Measurements from ENCODE around the gene PDGFRB. TPM values are rescaled to one million over a fixed set of nuclear protein-coding genes. Genes with fewer than 3 reads are reported as not detected.

The PDGFRB gene
- total and polyA plus RNA-seq, 2 of the 4 experiments (the other 2 are of a cell fraction) = 108 to 124 TPM

- Histone ChIP-seq H3K27me3 (ENCODE audit: control insufficient read depth, insufficient read depth, low read length) (no peaks in the 10 kb centered on the region), H4K8ac (ENCODE audit: low read depth in 2 of 2, low read length in 2 of 2) (peak overlapping the region; percentile 68 to 81; a peak in 3 of 4 replicates), H2BK15ac (ENCODE audit: low read depth, low read length) (peak overlapping the region; percentile 41; the same call in 2 of the 3 replicates), H2BK5ac (ENCODE audit: low read depth, low read length, poor library complexity, severe bottlenecking) (peak overlapping the region; percentile 14), H2BK20ac (ENCODE audit: low read depth, low read length) (peak overlapping the region; percentile 87), H3K18ac (ENCODE audit: low read depth, low read length) (no peak overlapping the region), H3K27ac (ENCODE audit: insufficient read depth, low read length) (no peak overlapping the region), H4K5ac (ENCODE audit: low read depth, low read length) (peak overlapping the region; percentile 6; the same call in 1 of the 2 replicates), H3K4me2 (ENCODE audit: low read depth, low read length) (no peak overlapping the region), H3K36me3 (ENCODE audit: control insufficient read depth, insufficient read depth, low read length) (no peaks in the 10 kb centered on the region), H3K4me3 (ENCODE audit: insufficient read depth, low read depth, low read length) (no peak overlapping the region), H2AK5ac (ENCODE audit: low read depth, low read length) (peak overlapping the region; percentile 83), H2BK120ac (ENCODE audit: low read depth, low read length) (peak overlapping the region; percentile 94), H3K79me1 (ENCODE audit: low read depth in 1 of 2, low read length in 2 of 2) (peaks cover 0 to 33% of the 10 kb centered on the region in 2 experiments; a peak in 2 of 4 replicates), H3K23ac (ENCODE audit: low read depth, low read length) (0 out of 2 replicates have a peak overlapping the region, but pooled peaks have one; percentile 15), H3K4ac (ENCODE audit: low read depth, low read length) (peak overlapping the region; percentile 97), H4K20me1 (ENCODE audit: insufficient read depth, low read length) (no peaks in the 10 kb centered on the region), H3K14ac (replicated peaks; ENCODE audit: low read depth, low read length) (0 out of 2 replicates have a peak overlapping the region, but pooled peaks have one; percentile 27), H2AFZ (replicated peaks; ENCODE audit: low read length, poor library complexity) (peak overlapping the region; percentile 79), H3K9me3 (ENCODE audit: control insufficient read depth, insufficient read depth, low read length) (no peaks in the 10 kb centered on the region), H2AK9ac (replicated peaks; ENCODE audit: low read depth, low read length, poor library complexity) (peak overlapping the region; percentile 79), H4K91ac (ENCODE audit: insufficient read depth, low read depth, low read length) (peak overlapping the region; percentile 77), H3K9ac (ENCODE audit: low read depth, low read length) (no peak overlapping the region), H3K9me1 (ENCODE audit: insufficient read depth, low read length) (peaks cover 31% of the 10 kb centered on the region), H3K4me1 (ENCODE audit: control insufficient read depth, insufficient read depth, low read length) (peaks cover 26% of the 10 kb centered on the region), H3K56ac (ENCODE audit: extremely low read depth, insufficient read depth, low read length) (no peak overlapping the region)
- ChIA-PET CTCF (interaction anchor here (0.5 to 1.2 kb wide), 3 partner anchors 16 to 249 kb away, joined by 3 to 4 read pairs (median 3); no protein-coding TSS in a partner anchor), POLR2A (ENCODE audit: unreplicated experiment) (no interaction called here)
- in situ Hi-C loops (cut with MboI; ENCODE audit: low sequenced_read_pairs) = no loop called here
- no TSS peak for BruUV-seq (replicated peaks)
- TF ChIP-seq POLR2A (IDR thresholded peaks at IDR 0.05; ENCODE audit: low read depth, low read length) (peak; percentile 8; the same call in 1 of the 2 replicates), FOS (IDR thresholded peaks at IDR 0.05; ENCODE audit: low read depth, low read length) (no peak), SMC3 (IDR thresholded peaks at IDR 0.05; ENCODE audit: low read depth, low read length) (peak; percentile 94), CTCF (conservative IDR thresholded peaks at IDR 0.05; ENCODE audit: low read depth, low read length) (peak; percentile 94), NFE2L2 (IDR thresholded peaks at IDR 0.05; ENCODE audit: low read depth, low read length) (no peak), MAZ (IDR thresholded peaks at IDR 0.05; ENCODE audit: borderline replicate concordance, low read depth, low read length) (peak; percentile 83), RAD21 (IDR thresholded peaks at IDR 0.05; ENCODE audit: low read length) (peak; percentile 91)
- 58% methylated on average over 5 of the region's 14 CpGs; no CpG with 5 or more reads in 1 of the 2 experiments for WGBS, 2 experiments (ENCODE audit: extremely low coverage in 2 of 2, insufficient read length in 1 of 2)
- ATAC-seq (ENCODE audit: low read depth) = peak; percentile 91
- intact Hi-C loops (cut with micrococcal nuclease) = loop anchor here (1.0 to 2.0 kb wide), 3 partner anchors 57 to 275 kb away; no protein-coding TSS in a partner anchor
- dilution Hi-C loops (cut with HindIII; ENCODE audit: low sequenced_read_pairs, unreplicated experiment) = no loop called here
- peak; percentile 65 for DNase-seq
Observed at GRCh38 chr5:150161242-150162141, 5.8 kb upstream of the PDGFRB start.
